ENCODE results near the gene HIVEP1. TPM values are rescaled to one million over a fixed set of nuclear protein-coding genes. Genes with fewer than 3 reads are reported as not detected.

The HIVEP1 gene
- total RNA-seq, 1 donor from 2014 or later: 35.7 TPM

GRCh38 chr6:12034837-12035236, 22.7 kb downstream of the HIVEP1 start:
- H3K27me3 Mint-ChIP-seq: no peaks in the 10 kb centered on the region
- no peak for DNase-seq (ENCODE audit: low spot score, unreplicated experiment)
- peaks cover 6% of the 10 kb centered on the region for H3K9me3 Mint-ChIP-seq (ENCODE audit: low read depth)
- H3K36me3 Mint-ChIP-seq (ENCODE audit: insufficient read depth): peaks cover 17% of the 10 kb centered on the region
- peak overlapping the region; percentile 29 for H3K27ac Mint-ChIP-seq
- peaks cover 32% of the 10 kb centered on the region for H3K4me1 Mint-ChIP-seq (ENCODE audit: low read depth)
- no peak overlapping the region for H3K4me3 Mint-ChIP-seq (ENCODE audit: low read depth)
- TF ChIP-seq, protein P1, sequence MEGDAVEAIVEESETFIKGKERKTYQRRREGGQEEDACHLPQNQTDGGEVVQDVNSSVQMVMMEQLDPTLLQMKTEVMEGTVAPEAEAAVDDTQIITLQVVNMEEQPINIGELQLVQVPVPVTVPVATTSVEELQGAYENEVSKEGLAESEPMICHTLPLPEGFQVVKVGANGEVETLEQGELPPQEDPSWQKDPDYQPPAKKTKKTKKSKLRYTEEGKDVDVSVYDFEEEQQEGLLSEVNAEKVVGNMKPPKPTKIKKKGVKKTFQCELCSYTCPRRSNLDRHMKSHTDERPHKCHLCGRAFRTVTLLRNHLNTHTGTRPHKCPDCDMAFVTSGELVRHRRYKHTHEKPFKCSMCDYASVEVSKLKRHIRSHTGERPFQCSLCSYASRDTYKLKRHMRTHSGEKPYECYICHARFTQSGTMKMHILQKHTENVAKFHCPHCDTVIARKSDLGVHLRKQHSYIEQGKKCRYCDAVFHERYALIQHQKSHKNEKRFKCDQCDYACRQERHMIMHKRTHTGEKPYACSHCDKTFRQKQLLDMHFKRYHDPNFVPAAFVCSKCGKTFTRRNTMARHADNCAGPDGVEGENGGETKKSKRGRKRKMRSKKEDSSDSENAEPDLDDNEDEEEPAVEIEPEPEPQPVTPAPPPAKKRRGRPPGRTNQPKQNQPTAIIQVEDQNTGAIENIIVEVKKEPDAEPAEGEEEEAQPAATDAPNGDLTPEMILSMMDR (IDR thresholded peaks at IDR 0.05; ENCODE audit: unreplicated experiment): no peak

- DNase-seq (ENCODE audit: low spot score, unreplicated experiment): no peak
- Mint-ChIP-seq H3K4me1 (ENCODE audit: low read depth) (peaks cover 29% of the 10 kb centered on the region), H3K27ac (no peak overlapping the region), H3K9me3 (ENCODE audit: low read depth) (no peaks in the 10 kb centered on the region), H3K27me3 (no peaks in the 10 kb centered on the region), H3K36me3 (ENCODE audit: insufficient read depth) (peaks cover 10% of the 10 kb centered on the region), H3K4me3 (ENCODE audit: low read depth) (no peak overlapping the region)
- TF ChIP-seq, protein P1 (IDR thresholded peaks at IDR 0.05; ENCODE audit: unreplicated experiment): no peak
Measured at GRCh38 chr6:12036766-12037165, 24.7 kb downstream of the HIVEP1 start.

DNA sequence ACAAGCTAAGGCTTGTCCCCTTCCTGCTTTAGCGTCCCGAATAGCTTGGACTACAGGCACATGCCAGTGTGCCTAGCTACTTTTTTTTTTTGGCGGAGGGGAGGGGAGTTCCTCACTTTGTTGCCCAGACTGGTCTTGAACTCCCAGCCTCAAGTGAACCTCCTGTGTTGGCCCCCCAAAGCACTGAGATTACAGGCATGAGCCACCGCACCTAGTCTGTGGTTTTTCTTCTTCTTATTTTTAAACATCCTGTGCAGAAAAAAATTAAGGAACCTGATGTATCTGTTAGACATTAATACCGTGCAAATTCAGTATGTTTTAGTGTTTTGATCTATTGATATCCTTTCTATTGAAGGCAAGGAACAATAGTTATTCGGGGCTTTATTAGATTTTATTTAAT, 25.7 kb downstream of the HIVEP1 start:
- H3K27ac Mint-ChIP-seq: no peak overlapping the region
- no peak for DNase-seq (ENCODE audit: low spot score, unreplicated experiment)
- peaks cover 10% of the 10 kb centered on the region for H3K36me3 Mint-ChIP-seq (ENCODE audit: insufficient read depth)
- H3K4me3 Mint-ChIP-seq (ENCODE audit: low read depth): no peak overlapping the region
- H3K9me3 Mint-ChIP-seq (ENCODE audit: low read depth): no peaks in the 10 kb centered on the region
- TF ChIP-seq, protein P1 (IDR thresholded peaks at IDR 0.05; ENCODE audit: unreplicated experiment): no peak
- H3K4me1 Mint-ChIP-seq (ENCODE audit: low read depth): peaks cover 27% of the 10 kb centered on the region
- H3K27me3 Mint-ChIP-seq: no peaks in the 10 kb centered on the region

DNA sequence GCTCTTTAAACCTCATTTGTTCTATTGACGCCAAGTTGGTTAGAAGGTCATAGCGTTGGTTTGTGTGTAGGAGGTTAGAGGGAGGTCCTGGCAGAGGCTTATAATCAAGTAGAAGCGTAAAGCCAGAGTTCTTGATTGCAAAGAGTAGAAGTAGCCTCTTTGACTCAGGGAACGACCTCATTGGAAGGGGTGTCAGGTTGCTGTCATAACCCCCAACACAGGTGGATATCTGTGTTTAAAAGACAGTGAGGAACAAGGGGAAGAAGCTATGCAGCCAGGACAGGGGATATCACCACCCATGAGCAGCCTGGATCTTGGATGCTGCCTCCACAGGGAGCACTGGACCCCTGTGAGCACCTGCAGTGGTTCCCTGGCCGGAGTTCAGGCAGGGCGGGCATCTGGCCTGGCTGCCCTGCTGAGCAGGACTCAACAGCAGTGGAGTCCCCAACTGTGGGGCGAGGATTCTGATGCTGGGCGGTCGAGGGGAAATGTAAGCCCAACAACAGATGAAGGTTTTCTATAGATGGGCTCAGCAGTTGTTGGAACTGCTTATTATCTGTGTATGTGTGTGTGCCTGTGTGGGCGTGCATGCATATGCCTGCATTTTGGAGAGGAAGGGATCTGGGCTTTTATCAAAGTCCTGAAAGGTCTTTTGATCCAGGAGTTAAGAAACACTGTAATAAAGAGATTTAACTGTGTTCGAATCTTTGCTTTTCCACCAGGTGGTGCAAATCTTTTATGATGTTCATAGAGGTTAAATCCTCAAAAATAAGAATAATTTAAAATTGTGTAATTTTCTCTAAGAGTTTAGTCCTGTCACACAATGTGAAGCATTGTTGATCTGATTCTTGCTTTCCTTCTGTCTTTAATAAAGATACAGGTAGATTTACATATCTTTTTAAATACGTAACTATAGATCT, 27.7 kb downstream of the HIVEP1 start:
- H3K4me3 Mint-ChIP-seq (ENCODE audit: low read depth): no peak overlapping the region
- TF ChIP-seq, protein P1 (IDR thresholded peaks at IDR 0.05; ENCODE audit: unreplicated experiment): no peak
- no peak for DNase-seq (ENCODE audit: low spot score, unreplicated experiment)
- H3K27ac Mint-ChIP-seq: no peak overlapping the region
- H3K27me3 Mint-ChIP-seq: no peaks in the 10 kb centered on the region
- H3K9me3 Mint-ChIP-seq (ENCODE audit: low read depth): no peaks in the 10 kb centered on the region
- H3K36me3 Mint-ChIP-seq (ENCODE audit: insufficient read depth): peaks cover 9% of the 10 kb centered on the region
- peaks cover 21% of the 10 kb centered on the region for H3K4me1 Mint-ChIP-seq (ENCODE audit: low read depth)

- H3K4me1 Mint-ChIP-seq (ENCODE audit: low read depth): peaks cover 18% of the 10 kb centered on the region
- TF ChIP-seq, protein P1 (IDR thresholded peaks at IDR 0.05; ENCODE audit: unreplicated experiment): no peak
- no peak overlapping the region for H3K4me3 Mint-ChIP-seq (ENCODE audit: low read depth)
- peaks cover 7% of the 10 kb centered on the region for H3K36me3 Mint-ChIP-seq (ENCODE audit: insufficient read depth)
- peak overlapping the region; percentile 38 for H3K27ac Mint-ChIP-seq
- DNase-seq (ENCODE audit: low spot score, unreplicated experiment): no peak
- no peaks in the 10 kb centered on the region for H3K9me3 Mint-ChIP-seq (ENCODE audit: low read depth)
- no peaks in the 10 kb centered on the region for H3K27me3 Mint-ChIP-seq
Measured at GRCh38 chr6:12047304-12047703, 35.2 kb downstream of the HIVEP1 start.
